ENCODE measurements around the gene SPATA32. TPM values are rescaled to one million over a fixed set of nuclear protein-coding genes. Genes with fewer than 3 reads are reported as not detected.
A peak's percentile ranks its signal among the peaks of the same experiment; 100 is the strongest.

The SPATA32 gene
- total RNA-seq, 1 experiment from 2014 or later = not detected

- Histone ChIP-seq H3K4me1 (ENCODE audit: low read length) (peaks cover 10% of the 10 kb centered on the region), H3K27me3 (ENCODE audit: low read length) (no peaks in the 10 kb centered on the region), H4K20me1 (ENCODE audit: insufficient read depth, low read depth, low read length) (no peaks in the 10 kb centered on the region), H3K79me2 (ENCODE audit: low read length) (no peaks in the 10 kb centered on the region), H3K4me2 (ENCODE audit: low read depth, low read length, poor library complexity, severe bottlenecking) (no peak overlapping the region), H3K36me3 (ENCODE audit: insufficient read depth, low read length) (peaks cover 30% of the 10 kb centered on the region), H3K9ac (ENCODE audit: low read length) (no peak overlapping the region), H3K4me3 (ENCODE audit: low read length) (no peak overlapping the region), H3K9me2 (replicated peaks; ENCODE audit: insufficient read depth, low read length) (no peaks in the 10 kb centered on the region), H2AFZ (ENCODE audit: low read length) (no peak overlapping the region), H3K27ac (ENCODE audit: low read length) (no peak overlapping the region), H3K9me3 (ENCODE audit: low read length) (no peaks in the 10 kb centered on the region)
- DNase-seq = no peak
Measured at GRCh38 chr17:45282683-45283644, 21.1 kb upstream of the SPATA32 start.

GRCh38 chr17:45279898-45280297, 18.0 kb upstream of the SPATA32 start:
- H3K36me3 ChIP-seq (ENCODE audit: insufficient read depth, low read length) = peaks cover 23% of the 10 kb centered on the region
- no peak overlapping the region for H2AFZ ChIP-seq (ENCODE audit: low read length)
- H3K9ac ChIP-seq (ENCODE audit: low read length) = no peak overlapping the region
- no peaks in the 10 kb centered on the region for H4K20me1 ChIP-seq (ENCODE audit: insufficient read depth, low read depth, low read length)
- no peak overlapping the region for H3K4me2 ChIP-seq (ENCODE audit: low read depth, low read length, poor library complexity, severe bottlenecking)
- no peaks in the 10 kb centered on the region for H3K9me3 ChIP-seq (ENCODE audit: low read length)
- H3K4me3 ChIP-seq (ENCODE audit: low read length) = no peak overlapping the region
- H3K9me2 ChIP-seq (replicated peaks; ENCODE audit: insufficient read depth, low read length) = no peaks in the 10 kb centered on the region
- peaks cover 9% of the 10 kb centered on the region for H3K4me1 ChIP-seq (ENCODE audit: low read length)
- no peak for DNase-seq
- H3K27me3 ChIP-seq (ENCODE audit: low read length) = no peaks in the 10 kb centered on the region
- H3K79me2 ChIP-seq (ENCODE audit: low read length) = no peaks in the 10 kb centered on the region
- H3K27ac ChIP-seq (ENCODE audit: low read length) = no peak overlapping the region

DNA sequence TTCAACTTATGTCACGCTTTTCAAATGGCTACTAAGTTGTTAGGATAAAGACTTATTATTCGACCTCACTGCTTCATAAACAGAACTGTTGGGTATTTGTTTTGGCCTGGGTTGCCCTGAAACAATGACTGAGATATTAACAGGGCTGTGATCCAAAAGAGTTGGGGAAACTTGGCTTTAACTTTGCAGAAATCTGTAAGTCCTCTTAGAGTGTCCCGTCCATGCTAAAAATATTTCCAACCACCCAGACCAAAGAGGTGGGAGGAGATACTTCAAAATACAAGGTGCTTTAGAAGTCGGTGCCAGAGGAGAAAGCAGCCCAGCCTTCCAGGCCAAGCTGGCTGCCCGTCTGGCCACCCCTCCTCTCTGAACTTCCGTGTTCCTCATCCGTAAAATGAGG, 16.1 kb upstream of the SPATA32 start:
- no peak overlapping the region for H3K27ac ChIP-seq (ENCODE audit: low read length)
- no peak overlapping the region for H3K4me2 ChIP-seq (ENCODE audit: low read depth, low read length, poor library complexity, severe bottlenecking)
- peaks cover 11% of the 10 kb centered on the region for H3K36me3 ChIP-seq (ENCODE audit: insufficient read depth, low read length)
- no peak overlapping the region for H3K9ac ChIP-seq (ENCODE audit: low read length)
- no peaks in the 10 kb centered on the region for H3K79me2 ChIP-seq (ENCODE audit: low read length)
- H3K9me2 ChIP-seq (replicated peaks; ENCODE audit: insufficient read depth, low read length) = no peaks in the 10 kb centered on the region
- H2AFZ ChIP-seq (ENCODE audit: low read length) = no peak overlapping the region
- no peaks in the 10 kb centered on the region for H3K27me3 ChIP-seq (ENCODE audit: low read length)
- H3K4me1 ChIP-seq (ENCODE audit: low read length) = peaks cover 9% of the 10 kb centered on the region
- no peak overlapping the region for H3K4me3 ChIP-seq (ENCODE audit: low read length)
- no peak for DNase-seq
- H3K9me3 ChIP-seq (ENCODE audit: low read length) = no peaks in the 10 kb centered on the region
- H4K20me1 ChIP-seq (ENCODE audit: insufficient read depth, low read depth, low read length) = no peaks in the 10 kb centered on the region

GRCh38 chr17:45277216-45277849, 15.4 kb upstream of the SPATA32 start:
- H3K9me2 ChIP-seq (replicated peaks; ENCODE audit: insufficient read depth, low read length) = no peaks in the 10 kb centered on the region
- no peaks in the 10 kb centered on the region for H4K20me1 ChIP-seq (ENCODE audit: insufficient read depth, low read depth, low read length)
- H3K27me3 ChIP-seq (ENCODE audit: low read length) = no peaks in the 10 kb centered on the region
- no peak overlapping the region for H3K4me2 ChIP-seq (ENCODE audit: low read depth, low read length, poor library complexity, severe bottlenecking)
- H3K36me3 ChIP-seq (ENCODE audit: insufficient read depth, low read length) = peaks cover 5% of the 10 kb centered on the region; the same call in 1 of the 2 replicates
- H3K4me3 ChIP-seq (ENCODE audit: low read length) = no peak overlapping the region
- no peak overlapping the region for H2AFZ ChIP-seq (ENCODE audit: low read length)
- no peak overlapping the region for H3K27ac ChIP-seq (ENCODE audit: low read length)
- H3K9ac ChIP-seq (ENCODE audit: low read length) = no peak overlapping the region
- no peaks in the 10 kb centered on the region for H3K79me2 ChIP-seq (ENCODE audit: low read length)
- peaks cover 5% of the 10 kb centered on the region for H3K4me1 ChIP-seq (ENCODE audit: low read length)
- no peaks in the 10 kb centered on the region for H3K9me3 ChIP-seq (ENCODE audit: low read length)
- peak; percentile 95 for DNase-seq

DNA sequence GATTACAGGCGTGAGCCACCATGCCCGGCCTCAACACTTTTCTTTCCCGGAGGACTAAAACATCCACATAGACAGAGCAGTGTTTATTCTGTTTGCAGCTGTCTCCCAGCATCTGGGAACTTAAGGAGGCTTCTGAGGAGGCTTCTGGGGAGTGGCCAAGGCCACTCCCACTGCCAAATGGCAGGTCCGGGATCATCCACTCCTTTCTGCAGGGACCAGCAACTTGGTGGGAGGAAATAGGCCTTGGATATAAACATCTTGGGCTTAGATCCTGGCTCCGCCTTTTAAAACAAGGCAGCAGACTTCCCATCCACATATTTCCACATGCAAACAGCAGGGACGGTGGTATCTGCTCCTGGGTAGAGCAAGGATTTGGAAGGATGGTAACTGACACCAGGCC, 14.1 kb upstream of the SPATA32 start:
- Histone ChIP-seq H3K4me1 (ENCODE audit: low read length) (peaks cover 2% of the 10 kb centered on the region; the same call in 1 of the 2 replicates), H3K9me2 (replicated peaks; ENCODE audit: insufficient read depth, low read length) (no peaks in the 10 kb centered on the region), H3K27ac (ENCODE audit: low read length) (no peak overlapping the region), H3K4me2 (ENCODE audit: low read depth, low read length, poor library complexity, severe bottlenecking) (no peak overlapping the region), H3K36me3 (ENCODE audit: insufficient read depth, low read length) (peaks cover 8% of the 10 kb centered on the region; the same call in 1 of the 2 replicates), H3K9me3 (ENCODE audit: low read length) (no peaks in the 10 kb centered on the region), H2AFZ (ENCODE audit: low read length) (no peak overlapping the region), H3K4me3 (ENCODE audit: low read length) (no peak overlapping the region), H3K79me2 (ENCODE audit: low read length) (no peaks in the 10 kb centered on the region), H3K27me3 (ENCODE audit: low read length) (no peaks in the 10 kb centered on the region), H4K20me1 (ENCODE audit: insufficient read depth, low read depth, low read length) (no peaks in the 10 kb centered on the region), H3K9ac (ENCODE audit: low read length) (no peak overlapping the region)
- no peak for DNase-seq

GRCh38 chr17:45274033-45274432, 12.1 kb upstream of the SPATA32 start:
- Histone ChIP-seq H3K27me3 (ENCODE audit: low read length) (no peaks in the 10 kb centered on the region), H2AFZ (ENCODE audit: low read length) (no peak overlapping the region), H3K4me3 (ENCODE audit: low read length) (no peak overlapping the region), H3K4me2 (ENCODE audit: low read depth, low read length, poor library complexity, severe bottlenecking) (no peak overlapping the region), H3K9ac (ENCODE audit: low read length) (no peak overlapping the region), H3K79me2 (ENCODE audit: low read length) (no peaks in the 10 kb centered on the region), H3K27ac (ENCODE audit: low read length) (no peak overlapping the region), H3K36me3 (ENCODE audit: insufficient read depth, low read length) (peaks cover 16% of the 10 kb centered on the region; the same call in 1 of the 2 replicates), H4K20me1 (ENCODE audit: insufficient read depth, low read depth, low read length) (no peaks in the 10 kb centered on the region), H3K9me3 (ENCODE audit: low read length) (no peaks in the 10 kb centered on the region), H3K9me2 (replicated peaks; ENCODE audit: insufficient read depth, low read length) (no peaks in the 10 kb centered on the region), H3K4me1 (ENCODE audit: low read length) (peaks cover 2% of the 10 kb centered on the region; the same call in 1 of the 2 replicates)
- DNase-seq = no peak

- DNase-seq = no peak
Measured at GRCh38 chr17:45273551-45273957, 11.7 kb upstream of the SPATA32 start.

DNA sequence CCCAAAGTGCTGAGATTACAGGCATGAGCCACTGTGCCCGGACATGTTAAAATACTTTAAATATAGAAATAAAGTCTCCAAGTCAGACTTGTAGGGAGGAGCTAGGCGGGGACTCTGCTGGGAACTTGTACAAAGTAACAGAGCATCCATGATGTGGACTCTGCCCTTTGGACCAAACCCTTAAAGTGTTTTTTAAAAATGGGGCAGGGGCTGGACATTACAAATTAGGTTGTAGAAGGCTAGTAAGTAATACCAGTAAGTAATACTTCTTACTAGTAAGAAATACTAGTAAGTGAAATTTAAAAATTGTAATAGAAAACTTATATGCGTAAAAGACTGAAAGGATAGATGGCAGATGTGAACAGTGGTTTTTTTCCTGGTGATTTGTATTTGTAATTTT, 9.7 kb upstream of the SPATA32 start:
- H3K9ac ChIP-seq (ENCODE audit: low read length) = no peak overlapping the region
- H4K20me1 ChIP-seq (ENCODE audit: insufficient read depth, low read depth, low read length) = no peaks in the 10 kb centered on the region
- no peak overlapping the region for H3K4me2 ChIP-seq (ENCODE audit: low read depth, low read length, poor library complexity, severe bottlenecking)
- H2AFZ ChIP-seq (ENCODE audit: low read length) = no peak overlapping the region
- no peak for DNase-seq
- no peaks in the 10 kb centered on the region for H3K79me2 ChIP-seq (ENCODE audit: low read length)
- H3K9me3 ChIP-seq (ENCODE audit: low read length) = no peaks in the 10 kb centered on the region
- H3K36me3 ChIP-seq (ENCODE audit: insufficient read depth, low read length) = peaks cover 29% of the 10 kb centered on the region
- no peak overlapping the region for H3K4me3 ChIP-seq (ENCODE audit: low read length)
- no peaks in the 10 kb centered on the region for H3K4me1 ChIP-seq (ENCODE audit: low read length)
- no peak overlapping the region for H3K27ac ChIP-seq (ENCODE audit: low read length)
- no peaks in the 10 kb centered on the region for H3K9me2 ChIP-seq (replicated peaks; ENCODE audit: insufficient read depth, low read length)
- H3K27me3 ChIP-seq (ENCODE audit: low read length) = no peaks in the 10 kb centered on the region

More at GRCh38 chr17:45273551-45273957, 11.7 kb upstream of the SPATA32 start:
- no peaks in the 10 kb centered on the region for H3K9me2 ChIP-seq (replicated peaks; ENCODE audit: insufficient read depth, low read length)
- no peak overlapping the region for H3K27ac ChIP-seq (ENCODE audit: low read length)
- no peaks in the 10 kb centered on the region for H3K27me3 ChIP-seq (ENCODE audit: low read length)
- H3K9ac ChIP-seq (ENCODE audit: low read length) = no peak overlapping the region
- no peaks in the 10 kb centered on the region for H3K79me2 ChIP-seq (ENCODE audit: low read length)
- peaks cover 18% of the 10 kb centered on the region; the same call in 1 of the 2 replicates for H3K36me3 ChIP-seq (ENCODE audit: insufficient read depth, low read length)
- H3K9me3 ChIP-seq (ENCODE audit: low read length) = no peaks in the 10 kb centered on the region
- peaks cover 2% of the 10 kb centered on the region; the same call in 1 of the 2 replicates for H3K4me1 ChIP-seq (ENCODE audit: low read length)
- H2AFZ ChIP-seq (ENCODE audit: low read length) = no peak overlapping the region
- no peak overlapping the region for H3K4me3 ChIP-seq (ENCODE audit: low read length)
- H4K20me1 ChIP-seq (ENCODE audit: insufficient read depth, low read depth, low read length) = no peaks in the 10 kb centered on the region
- H3K4me2 ChIP-seq (ENCODE audit: low read depth, low read length, poor library complexity, severe bottlenecking) = no peak overlapping the region
